GM12864 (cell line): Measurements from ENCODE around the gene PAX2.

Experiments
- DNase-seq: peaks from one replicate; pipeline ENCODE4 v3.0.0-alpha.2; 2011; ENCODE audit warnings: low read depth
- H3K4me3 ChIP-seq: 2 replicates; pipeline ENCODE4 v1.5.1; 2011; ENCODE audit warnings: mild to moderate bottlenecking, low read depth, low read length, control low read depth
- TF ChIP-seq, protein P1 (sequence below): IDR thresholded peaks from 2 replicates; pipeline ENCODE4 v1.5.1; 2011; ENCODE audit warnings: low read depth, mild to moderate bottlenecking, moderate library complexity, low read length, control low read depth, inconsistent platforms; ENCODE audit errors: missing control alignments

The PAX2 gene

DNA sequence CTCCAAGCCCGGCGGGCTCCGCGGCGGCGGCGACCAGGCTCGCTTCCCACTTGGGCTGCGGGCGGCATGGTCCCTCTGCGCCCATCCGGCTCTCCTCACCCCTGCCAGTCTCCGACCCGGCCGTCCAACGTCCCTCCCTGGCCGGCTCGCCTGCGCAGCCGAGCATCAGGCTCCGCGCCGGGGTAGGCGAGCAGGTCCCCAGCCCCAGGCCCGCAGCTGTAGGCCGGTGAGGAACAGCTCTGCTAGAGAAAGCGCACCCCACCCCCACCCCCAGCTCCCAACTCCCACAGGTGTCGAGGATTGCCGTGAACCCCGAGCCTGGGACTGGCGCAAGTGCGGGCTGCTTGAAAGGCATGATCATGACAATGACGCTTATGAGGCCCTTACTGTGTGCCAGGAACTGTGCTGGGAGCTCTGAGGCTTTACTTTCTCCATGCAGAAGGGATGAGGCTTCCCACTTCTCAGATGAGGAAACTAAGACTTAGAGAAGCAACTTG is 20.8 kb upstream of the PAX2 start:
- TF ChIP-seq, protein P1, sequence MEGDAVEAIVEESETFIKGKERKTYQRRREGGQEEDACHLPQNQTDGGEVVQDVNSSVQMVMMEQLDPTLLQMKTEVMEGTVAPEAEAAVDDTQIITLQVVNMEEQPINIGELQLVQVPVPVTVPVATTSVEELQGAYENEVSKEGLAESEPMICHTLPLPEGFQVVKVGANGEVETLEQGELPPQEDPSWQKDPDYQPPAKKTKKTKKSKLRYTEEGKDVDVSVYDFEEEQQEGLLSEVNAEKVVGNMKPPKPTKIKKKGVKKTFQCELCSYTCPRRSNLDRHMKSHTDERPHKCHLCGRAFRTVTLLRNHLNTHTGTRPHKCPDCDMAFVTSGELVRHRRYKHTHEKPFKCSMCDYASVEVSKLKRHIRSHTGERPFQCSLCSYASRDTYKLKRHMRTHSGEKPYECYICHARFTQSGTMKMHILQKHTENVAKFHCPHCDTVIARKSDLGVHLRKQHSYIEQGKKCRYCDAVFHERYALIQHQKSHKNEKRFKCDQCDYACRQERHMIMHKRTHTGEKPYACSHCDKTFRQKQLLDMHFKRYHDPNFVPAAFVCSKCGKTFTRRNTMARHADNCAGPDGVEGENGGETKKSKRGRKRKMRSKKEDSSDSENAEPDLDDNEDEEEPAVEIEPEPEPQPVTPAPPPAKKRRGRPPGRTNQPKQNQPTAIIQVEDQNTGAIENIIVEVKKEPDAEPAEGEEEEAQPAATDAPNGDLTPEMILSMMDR: no peak
- no peak for DNase-seq
- no peak overlapping the region for H3K4me3 ChIP-seq

DNA sequence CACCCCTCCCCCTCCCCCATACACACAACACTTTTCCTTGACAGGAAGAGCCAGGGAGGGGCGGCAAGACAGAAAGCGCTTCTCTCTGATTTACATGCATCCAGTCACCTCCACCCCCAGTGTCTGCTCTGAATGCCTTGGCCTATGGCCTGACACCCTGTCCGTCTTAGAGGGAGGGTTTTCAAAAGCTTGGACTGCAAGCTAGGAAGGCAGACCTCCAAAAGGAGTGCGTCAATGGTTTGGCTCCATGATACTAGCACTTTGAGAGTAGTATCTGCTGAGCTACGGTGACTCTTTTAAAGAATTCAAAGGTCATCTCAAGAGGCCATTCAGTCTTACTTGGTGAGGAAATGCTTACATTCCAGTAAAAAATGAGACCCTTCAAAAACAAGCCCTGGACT is 20.3 kb upstream of the PAX2 start:
- H3K4me3 ChIP-seq: no peak overlapping the region
- DNase-seq: no peak
- TF ChIP-seq, protein P1: no peak

DNA sequence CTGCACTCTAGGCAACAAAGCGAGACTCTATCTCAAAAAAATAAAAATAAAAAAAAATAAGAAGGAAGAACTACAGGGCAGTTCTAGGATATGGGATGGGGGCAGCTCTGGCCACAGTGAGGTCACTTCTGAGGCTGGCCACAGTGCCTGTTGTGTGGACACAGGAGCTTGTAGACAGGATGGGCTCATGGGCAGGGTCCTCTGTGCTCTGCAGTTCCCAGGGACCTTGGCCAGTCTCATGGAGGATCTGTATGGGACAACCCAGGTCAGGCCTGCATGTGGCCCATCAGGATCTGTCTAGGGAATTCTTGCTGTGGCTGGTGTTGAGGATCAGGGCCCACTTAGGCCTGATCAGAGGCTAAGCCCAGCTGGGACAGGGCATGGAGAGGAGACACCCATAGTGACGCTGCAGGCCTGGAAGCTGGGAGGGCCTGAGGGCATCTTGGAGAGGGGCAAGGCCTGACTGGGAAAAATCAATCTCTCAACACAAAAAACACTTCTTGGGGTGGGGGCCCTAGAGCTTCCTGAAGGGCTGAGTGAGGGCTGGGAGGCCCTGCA is 19.4 kb upstream of the PAX2 start:
- H3K4me3 ChIP-seq: no peak overlapping the region
- DNase-seq: no peak
- TF ChIP-seq, protein P1: no peak

- no peak for DNase-seq
- TF ChIP-seq, protein P1: no peak
- H3K4me3 ChIP-seq: no peak overlapping the region
Observed at GRCh38 chr10:100727808-100728207, 17.6 kb upstream of the PAX2 start.

GRCh38 chr10:100728928-100729861 is 16.2 kb upstream of the PAX2 start:
- no peak for DNase-seq
- H3K4me3 ChIP-seq: no peak overlapping the region

DNA sequence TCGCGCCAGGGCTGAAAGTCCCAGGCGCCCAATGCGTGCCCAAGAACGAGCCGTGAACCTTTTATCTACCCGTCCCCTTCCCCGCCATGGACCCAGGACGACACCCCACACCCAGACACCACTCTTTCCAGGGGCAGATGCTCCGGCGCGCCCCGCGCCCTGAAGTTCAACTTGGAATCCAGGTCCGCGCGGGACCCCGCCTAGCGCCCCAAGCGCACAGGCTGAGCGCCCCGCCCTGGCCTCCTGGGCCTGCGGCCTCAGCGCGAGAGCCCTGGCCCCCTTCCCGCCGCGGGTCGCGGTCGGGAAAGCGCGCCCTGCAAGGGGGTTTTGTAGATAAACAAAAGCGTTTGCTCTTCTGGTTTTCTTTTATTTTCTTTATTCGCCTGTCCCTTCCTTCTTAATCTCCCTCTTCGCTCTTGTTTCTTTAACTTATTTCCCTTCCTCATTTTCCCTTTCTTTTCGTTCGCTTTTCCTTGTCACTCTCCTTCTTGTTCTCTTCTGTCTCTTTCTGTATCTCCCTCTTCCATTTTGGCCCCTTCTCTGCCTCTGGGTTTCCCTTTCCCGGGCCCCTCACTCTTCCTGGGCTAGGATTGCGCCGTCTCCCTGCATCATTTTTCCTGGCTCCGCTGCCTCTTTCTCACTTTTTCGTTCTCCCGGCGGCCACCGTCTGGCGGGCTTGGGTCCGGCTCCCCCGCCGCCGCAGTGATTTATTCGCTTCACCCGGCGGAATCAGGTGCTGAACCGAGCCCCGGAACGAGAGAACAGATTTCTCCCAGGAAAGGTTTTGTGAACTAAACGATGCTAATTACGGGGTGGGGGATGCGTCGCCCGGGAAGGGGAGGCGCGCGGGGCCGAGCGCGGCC is 15.3 kb upstream of the PAX2 start:
- no peak overlapping the region for H3K4me3 ChIP-seq
- TF ChIP-seq, protein P1: no peak
- DNase-seq: no peak

More at GRCh38 chr10:100728928-100729861, 16.2 kb upstream of the PAX2 start:
- TF ChIP-seq, protein P1: peak; percentile 6
